Keratinocyte (primary cell): ENCODE measurements around the gene NANOS3.

Source experiments
- CTCF ChIP-seq, 3 experiments: IDR thresholded peaks in 1 of 3; conservative IDR thresholded peaks in 1 of 3; optimal IDR thresholded peaks in 1 of 3; 2 replicates in 2 of 3; 3 replicates in 1 of 3; pipeline versions ENCODE3 to v1.5.1; 2011; ENCODE audit warnings: low read length in 3 of 3, mild to moderate bottlenecking in 3 of 3, moderate library complexity in 2 of 3, control low read depth in 1 of 3, inconsistent platforms in 1 of 3; ENCODE audit not compliant: insufficient read depth in 2 of 3; ENCODE audit errors: extremely low read depth in 1 of 3
- EZH2 ChIP-seq: IDR thresholded peaks from one replicate; pipeline ENCODE4 v1.6.1; 2012; ENCODE audit warnings: inconsistent platforms, mild to moderate bottlenecking, low read length, moderate library complexity

GRCh38 chr19:13861714-13862531 is 15.0 kb upstream of the NANOS3 start:
- TF ChIP-seq CTCF (optimal IDR thresholded peaks at IDR 0.05 in 1 of 3, IDR thresholded peaks at IDR 0.05 in 1 of 3, conservative IDR thresholded peaks at IDR 0.05 in 1 of 3; ENCODE audit: extremely low read depth in 1 of 3, insufficient read depth in 2 of 3, low read length in 3 of 3) (peak; percentile 74 to 98 (median 96)), EZH2 (no peak)
